ENCODE results near the gene GNAI3. TPM values are rescaled to one million over a fixed set of nuclear protein-coding genes. Genes with fewer than 3 reads are reported as not detected.

Gene GNAI3
- total RNA-seq, 2 donors from 2014 or later: 5.4 to 9.3 TPM

- H3K27ac ChIP-seq: no peak overlapping the region
- no peaks in the 10 kb centered on the region for H3K36me3 ChIP-seq
- no peak for ATAC-seq (ENCODE audit: insufficient number of reproducible peaks, low FRiP score, low read depth)
- no peaks in the 10 kb centered on the region for H3K4me1 ChIP-seq (ENCODE audit: control insufficient read depth in 1 of 2, low read depth in 2 of 2)
- DNase-seq (ENCODE audit: low spot score): no peak
- TF ChIP-seq, protein P1, sequence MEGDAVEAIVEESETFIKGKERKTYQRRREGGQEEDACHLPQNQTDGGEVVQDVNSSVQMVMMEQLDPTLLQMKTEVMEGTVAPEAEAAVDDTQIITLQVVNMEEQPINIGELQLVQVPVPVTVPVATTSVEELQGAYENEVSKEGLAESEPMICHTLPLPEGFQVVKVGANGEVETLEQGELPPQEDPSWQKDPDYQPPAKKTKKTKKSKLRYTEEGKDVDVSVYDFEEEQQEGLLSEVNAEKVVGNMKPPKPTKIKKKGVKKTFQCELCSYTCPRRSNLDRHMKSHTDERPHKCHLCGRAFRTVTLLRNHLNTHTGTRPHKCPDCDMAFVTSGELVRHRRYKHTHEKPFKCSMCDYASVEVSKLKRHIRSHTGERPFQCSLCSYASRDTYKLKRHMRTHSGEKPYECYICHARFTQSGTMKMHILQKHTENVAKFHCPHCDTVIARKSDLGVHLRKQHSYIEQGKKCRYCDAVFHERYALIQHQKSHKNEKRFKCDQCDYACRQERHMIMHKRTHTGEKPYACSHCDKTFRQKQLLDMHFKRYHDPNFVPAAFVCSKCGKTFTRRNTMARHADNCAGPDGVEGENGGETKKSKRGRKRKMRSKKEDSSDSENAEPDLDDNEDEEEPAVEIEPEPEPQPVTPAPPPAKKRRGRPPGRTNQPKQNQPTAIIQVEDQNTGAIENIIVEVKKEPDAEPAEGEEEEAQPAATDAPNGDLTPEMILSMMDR (IDR thresholded peaks at IDR 0.05): no peak
- no peaks in the 10 kb centered on the region for H3K9me3 ChIP-seq
- no peaks in the 10 kb centered on the region for H3K27me3 ChIP-seq (replicated peaks; ENCODE audit: insufficient read depth)
- no peak overlapping the region for H3K4me3 ChIP-seq
Observed at GRCh38 chr1:109611308-109611990, 63.0 kb downstream of the GNAI3 start.

DNA sequence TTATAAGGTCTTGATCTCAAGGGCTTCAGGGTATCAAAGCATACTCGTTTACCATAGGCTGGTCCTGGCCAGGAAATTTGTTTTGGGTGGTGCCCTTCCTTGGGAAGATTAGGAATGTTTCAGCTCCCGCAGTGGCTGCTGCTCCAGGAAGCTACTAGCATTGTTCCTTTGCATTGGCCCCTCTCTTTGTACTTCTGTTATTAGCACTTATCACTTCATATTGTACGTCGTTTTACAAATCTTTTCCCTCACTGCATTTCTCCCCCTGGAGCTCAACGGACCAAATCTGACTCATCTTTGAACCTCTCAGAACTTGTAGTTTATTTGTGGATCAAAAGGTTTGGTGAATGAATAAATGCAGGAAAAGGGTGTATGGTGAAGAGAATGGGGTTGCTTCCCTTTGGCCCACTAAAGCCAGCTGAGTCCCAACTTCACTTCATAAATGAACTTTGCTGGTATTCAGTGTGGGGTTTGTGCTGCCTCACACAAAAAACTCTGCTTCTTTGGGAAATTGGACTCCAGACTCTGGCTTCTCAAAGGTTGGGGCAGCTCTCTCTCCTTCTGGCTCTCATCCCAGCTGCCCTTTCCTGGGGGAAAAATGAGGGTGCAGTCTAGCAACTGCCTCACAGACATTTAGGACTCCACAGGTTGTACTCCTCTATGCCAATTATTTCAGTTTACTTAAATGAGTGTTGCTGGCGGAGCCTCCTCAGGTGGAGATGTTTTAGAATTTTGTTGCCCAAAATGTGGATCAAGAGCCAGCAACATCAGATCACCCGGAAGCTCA is 65.1 kb downstream of the GNAI3 start:
- ATAC-seq (ENCODE audit: insufficient number of reproducible peaks, low FRiP score, low read depth) (no peak), DNase-seq (ENCODE audit: low spot score) (no peak)
- no peak overlapping the region for H3K27ac ChIP-seq
- H3K4me3 ChIP-seq: no peak overlapping the region
- no peaks in the 10 kb centered on the region for H3K4me1 ChIP-seq (ENCODE audit: control insufficient read depth in 1 of 2, low read depth in 2 of 2)
- no peaks in the 10 kb centered on the region for H3K36me3 ChIP-seq
- H3K27me3 ChIP-seq (replicated peaks; ENCODE audit: insufficient read depth): no peaks in the 10 kb centered on the region
- TF ChIP-seq, protein P1 (IDR thresholded peaks at IDR 0.05): no peak
- H3K9me3 ChIP-seq: no peaks in the 10 kb centered on the region

GRCh38 chr1:109615879-109616278 is 67.5 kb downstream of the GNAI3 start:
- no peaks in the 10 kb centered on the region for H3K9me3 ChIP-seq
- H3K4me1 ChIP-seq (ENCODE audit: control insufficient read depth in 1 of 2, low read depth in 2 of 2): peaks cover 3 to 8% of the 10 kb centered on the region in 2 donors
- peak overlapping the region in 1 of 2 donors; percentile 39 for H3K27ac ChIP-seq
- no peak overlapping the region for H3K4me3 ChIP-seq
- no peak for DNase-seq (ENCODE audit: low spot score)
- TF ChIP-seq, protein P1 (IDR thresholded peaks at IDR 0.05): no peak
- no peaks in the 10 kb centered on the region for H3K36me3 ChIP-seq
- no peaks in the 10 kb centered on the region for H3K27me3 ChIP-seq (replicated peaks; ENCODE audit: insufficient read depth)
- ATAC-seq (ENCODE audit: insufficient number of reproducible peaks, low FRiP score, low read depth): no peak

- ATAC-seq (ENCODE audit: insufficient number of reproducible peaks, low FRiP score, low read depth) (no peak), DNase-seq (ENCODE audit: low spot score) (no peak)
- H3K4me3 ChIP-seq: no peak overlapping the region
- TF ChIP-seq, protein P1 (IDR thresholded peaks at IDR 0.05): no peak
- no peaks in the 10 kb centered on the region for H3K36me3 ChIP-seq
- no peaks in the 10 kb centered on the region for H3K9me3 ChIP-seq
- H3K4me1 ChIP-seq (ENCODE audit: control insufficient read depth in 1 of 2, low read depth in 2 of 2): peaks cover 3 to 11% of the 10 kb centered on the region in 2 donors
- H3K27me3 ChIP-seq (replicated peaks; ENCODE audit: insufficient read depth): no peaks in the 10 kb centered on the region
- H3K27ac ChIP-seq: peak overlapping the region in 1 of 2 donors; percentile 39
Observed at GRCh38 chr1:109616391-109616790, 68.0 kb downstream of the GNAI3 start.

GRCh38 chr1:109617291-109617801 is 68.9 kb downstream of the GNAI3 start:
- no peaks in the 10 kb centered on the region for H3K9me3 ChIP-seq
- ATAC-seq (ENCODE audit: insufficient number of reproducible peaks, low FRiP score, low read depth): no peak
- H3K4me1 ChIP-seq (ENCODE audit: control insufficient read depth in 1 of 2, low read depth in 2 of 2): peaks cover 10 to 20% of the 10 kb centered on the region in 2 donors
- peak overlapping the region; percentile 39 to 44 for H3K27ac ChIP-seq
- no peak for DNase-seq (ENCODE audit: low spot score)
- TF ChIP-seq, protein P1 (IDR thresholded peaks at IDR 0.05): no peak
- H3K4me3 ChIP-seq: no peak overlapping the region
- no peaks in the 10 kb centered on the region for H3K27me3 ChIP-seq (replicated peaks; ENCODE audit: insufficient read depth)
- H3K36me3 ChIP-seq: no peaks in the 10 kb centered on the region
